H9 (cell line): ENCODE data around the gene SLC9A9. TPM values are rescaled to one million over a fixed set of nuclear protein-coding genes. Genes with fewer than 3 reads are reported as not detected.

Experiments
- DNase-seq: peaks from one replicate; pipeline ENCODE4 v3.0.0-alpha.2; 2017
- H2AFZ ChIP-seq: one replicate; pipeline ENCODE4 v1.6.1; 2013; ENCODE audit warnings: mild to moderate bottlenecking, low read length, control low read depth, moderate library complexity
- H2AK5ac ChIP-seq: 2 replicates; pipeline ENCODE4 v1.6.1; 2013; ENCODE audit warnings: low read length, control low read depth, mixed read lengths; ENCODE audit not compliant: insufficient read length
- H2BK120ac ChIP-seq: one replicate; pipeline ENCODE4 v1.6.1; 2013; ENCODE audit warnings: low read depth, mild to moderate bottlenecking, low read length, control low read depth, inconsistent platforms; ENCODE audit not compliant: poor library complexity, severe bottlenecking
- H2BK12ac ChIP-seq: 2 replicates; pipeline ENCODE4 v1.6.1; 2013; ENCODE audit warnings: low read length, control low read depth, mixed read lengths, low read depth; ENCODE audit not compliant: insufficient read length
- H2BK15ac ChIP-seq: 2 replicates; pipeline ENCODE4 v1.6.1; 2013; ENCODE audit warnings: low read depth, low read length, control low read depth
- H2BK20ac ChIP-seq: one replicate; pipeline ENCODE4 v1.6.1; 2013; ENCODE audit warnings: low read depth, mild to moderate bottlenecking, low read length, control low read depth, inconsistent platforms; ENCODE audit not compliant: poor library complexity, severe bottlenecking
- H2BK5ac ChIP-seq: 2 replicates; pipeline ENCODE4 v1.6.1; 2013; ENCODE audit warnings: low read length, control low read depth, mixed read lengths; ENCODE audit not compliant: insufficient read length
- H3K14ac ChIP-seq: 2 replicates; pipeline ENCODE4 v1.6.1; 2013; ENCODE audit warnings: low read length, control low read depth; ENCODE audit not compliant: insufficient read depth
- H3K18ac ChIP-seq: 2 replicates; pipeline ENCODE4 v1.6.1; 2013; ENCODE audit warnings: low read depth, mild to moderate bottlenecking, mixed read lengths, low read length, control low read depth; ENCODE audit not compliant: insufficient read length
- H3K23ac ChIP-seq: 2 replicates; pipeline ENCODE4 v1.6.1; 2013; ENCODE audit warnings: low read length, control low read depth, mixed read lengths, low read depth; ENCODE audit not compliant: insufficient read length
- H3K23me2 ChIP-seq: 2 replicates; pipeline ENCODE4 v1.6.1; 2013; ENCODE audit warnings: low read depth, mild to moderate bottlenecking, mixed read lengths, low read length, control low read depth; ENCODE audit not compliant: insufficient read length, poor library complexity, severe bottlenecking
- H3K27ac ChIP-seq: 2 replicates; pipeline ENCODE4 v1.5.1; 2013; ENCODE audit warnings: low read length, control low read depth, mixed read lengths, low read depth; ENCODE audit not compliant: insufficient read length
- H3K27me3 ChIP-seq: 2 replicates; pipeline ENCODE4 v1.6.1; 2013; ENCODE audit warnings: low read length, control low read depth, inconsistent platforms; ENCODE audit not compliant: insufficient read depth
- H3K4ac ChIP-seq: 2 replicates; pipeline ENCODE4 v1.6.1; 2013; ENCODE audit warnings: low read depth, mild to moderate bottlenecking, control low read depth, inconsistent platforms, low read length, moderate library complexity
- H3K4me1 ChIP-seq: 2 replicates; pipeline ENCODE4 v1.6.1; 2013; ENCODE audit warnings: low read length, control low read depth, inconsistent platforms; ENCODE audit not compliant: insufficient read depth
- H3K4me2 ChIP-seq: 2 replicates; pipeline ENCODE4 v1.6.1; 2013; ENCODE audit warnings: low read length, control low read depth, mixed read lengths; ENCODE audit not compliant: insufficient read length, insufficient read depth
- H3K56ac ChIP-seq: 2 replicates; pipeline ENCODE4 v1.6.1; 2013; ENCODE audit warnings: low read depth, mild to moderate bottlenecking, mixed read lengths, low read length, control low read depth; ENCODE audit not compliant: insufficient read length
- H3K79me1 ChIP-seq: 2 replicates; pipeline ENCODE4 v1.6.1; 2013; ENCODE audit warnings: low read depth, mild to moderate bottlenecking, moderate library complexity, low read length, control low read depth, inconsistent platforms; ENCODE audit not compliant: insufficient read depth, poor library complexity, severe bottlenecking
- H3K79me2 ChIP-seq: 2 replicates; pipeline ENCODE4 v1.6.1; 2013; ENCODE audit warnings: low read length, control low read depth, inconsistent platforms; ENCODE audit not compliant: insufficient read depth
- H3K9ac ChIP-seq: 2 replicates; pipeline ENCODE4 v1.6.1; 2013; ENCODE audit warnings: low read length, control low read depth, mixed read lengths; ENCODE audit not compliant: insufficient read length; ENCODE audit errors: extremely low read depth
- H3K9me3 ChIP-seq: one replicate; pipeline ENCODE4 v1.6.1; 2013; ENCODE audit warnings: low read depth, low read length, inconsistent platforms; ENCODE audit not compliant: control insufficient read depth
- H3T11ph ChIP-seq: one replicate; pipeline ENCODE4 v1.6.1; 2013; ENCODE audit warnings: mild to moderate bottlenecking, low read length, control low read depth, inconsistent platforms
- H4K20me1 ChIP-seq: one replicate; pipeline ENCODE4 v1.6.1; 2013; ENCODE audit not compliant: control insufficient read depth, insufficient read length, insufficient read depth
- H4K5ac ChIP-seq: 2 replicates; pipeline ENCODE4 v1.6.1; 2013; ENCODE audit warnings: low read depth, mild to moderate bottlenecking, mixed read lengths, low read length, control low read depth; ENCODE audit not compliant: insufficient read length
- H4K8ac ChIP-seq: replicated peaks from 2 replicates; pipeline ENCODE4 v1.6.1; 2013; ENCODE audit warnings: low read length, control low read depth, mixed read lengths, low read depth; ENCODE audit not compliant: insufficient read length
- H4K91ac ChIP-seq: 2 replicates; pipeline ENCODE4 v1.6.1; 2013; ENCODE audit warnings: low read depth, mild to moderate bottlenecking, moderate library complexity, mixed read lengths, low read length, control low read depth; ENCODE audit not compliant: insufficient read length
- H3K27ac Mint-ChIP-seq, 3 experiments: 2 replicates in 2 of 3; 3 replicates in 1 of 3; pipeline ENCODE4 v1.8.0; 2020 to 2021; ENCODE audit warnings: mixed read lengths in 3 of 3, mild to moderate bottlenecking in 1 of 3, moderate library complexity in 1 of 3
- H3K27me3 Mint-ChIP-seq: 2 replicates; pipeline ENCODE4 v1.8.0; 2021; ENCODE audit warnings: low read depth, mild to moderate bottlenecking, moderate library complexity, mixed read lengths
- H3K36me3 Mint-ChIP-seq, 3 experiments: 2 replicates in 2 of 3; 3 replicates in 1 of 3; pipeline ENCODE4 v1.8.0; 2020 to 2021; ENCODE audit warnings: low read depth in 3 of 3, mixed read lengths in 3 of 3; ENCODE audit not compliant: insufficient read depth in 1 of 3
- H3K4me1 Mint-ChIP-seq, 2 experiments: 2 replicates each; pipeline ENCODE4 v1.8.0; 2020; ENCODE audit warnings: mixed read lengths in 2 of 2
- H3K4me3 Mint-ChIP-seq, 2 experiments: 2 replicates in 1 of 2; 3 replicates in 1 of 2; pipeline ENCODE4 v1.8.0; 2020 to 2021; ENCODE audit warnings: mild to moderate bottlenecking in 2 of 2, mixed read lengths in 2 of 2, moderate library complexity in 1 of 2
- H3K9me3 Mint-ChIP-seq, 2 experiments: 2 replicates in 1 of 2; 3 replicates in 1 of 2; pipeline ENCODE4 v1.8.0; 2020; ENCODE audit warnings: mild to moderate bottlenecking in 2 of 2, mixed read lengths in 2 of 2, moderate library complexity in 1 of 2
- CTCF ChIP-seq: fragments of 200-600 bp; sonication (generic); conservative IDR thresholded peaks from 3 replicates; pipeline ENCODE4 v1.8.0; 2021; ENCODE audit warnings: antibody characterized with exemption, mild to moderate bottlenecking
- WGBS: extraction: QIAGEN DNeasy Blood & Tissue Kit; methylation state at CpG from one replicate; pipeline ENCODE4 v1.1.7; 2013; ENCODE audit warnings: missing lambda C conversion rate, low lambda C conversion rate, mixed read lengths; ENCODE audit not compliant: insufficient read length; ENCODE audit errors: extremely low coverage; 5-methylcytosine and 5-hydroxymethylcytosine counted together
- total RNA-seq: library from RNA; stranded (reverse); gene quantifications from 2 replicates; pipeline ENCODE4 v1.2.1, GENCODE V29; 2021

SLC9A9 gene
- total RNA-seq, 1 experiment from 2014 or later, result 0.35 TPM

- Histone ChIP-seq H3K9me3 (no peaks in the 10 kb centered on the region), H4K5ac (no peak overlapping the region), H3K9ac (no peak overlapping the region), H3K23ac (no peak overlapping the region), H2BK120ac (no peak overlapping the region), H2BK5ac (no peak overlapping the region), H2BK12ac (no peak overlapping the region), H3K23me2 (no peaks in the 10 kb centered on the region), H3K79me1 (no peaks in the 10 kb centered on the region), H2AK5ac (no peak overlapping the region), H2BK15ac (no peak overlapping the region), H3K4me2 (no peak overlapping the region), H3K18ac (no peak overlapping the region), H4K8ac (no peak overlapping the region), H3K4ac (no peak overlapping the region), H3K4me1 (peaks cover 5% of the 10 kb centered on the region; the same call in 1 of the 2 replicates), H3K27ac (no peak overlapping the region), H4K91ac (no peak overlapping the region), H4K20me1 (no peaks in the 10 kb centered on the region), H2BK20ac (no peak overlapping the region), H3K56ac (no peak overlapping the region), H3K14ac (no peak overlapping the region), H3K27me3 (no peaks in the 10 kb centered on the region), H2AFZ (no peak overlapping the region), H3K79me2 (no peaks in the 10 kb centered on the region), H3T11ph (no peak overlapping the region)
- no peaks in the 10 kb centered on the region for H3K27me3 Mint-ChIP-seq
- H3K9me3 Mint-ChIP-seq, result no peaks in the 10 kb centered on the region
- H3K4me1 Mint-ChIP-seq, result peaks cover 10 to 13% of the 10 kb centered on the region in 2 experiments
- no CpG with 5 or more reads among the region's 1 CpG for WGBS
- H3K36me3 Mint-ChIP-seq, result no peaks in the 10 kb centered on the region
- no peak for TF ChIP-seq CTCF
- no peak for DNase-seq
- H3K4me3 Mint-ChIP-seq, result no peak overlapping the region
- H3K27ac Mint-ChIP-seq, result no peak overlapping the region
Measured at GRCh38 chr3:143356839-143357238, 491.4 kb downstream of the SLC9A9 start.
